ENCODE measurements around the gene FAM124A. TPM values are rescaled to one million over a fixed set of nuclear protein-coding genes. Genes with fewer than 3 reads are reported as not detected.

The FAM124A gene
- total and polyA plus RNA-seq, 2 of the 8 experiments (the other 6 are each of a cell fraction or from before 2014, with no cell fraction given): 40.7 to 49.9 TPM

GRCh38 chr13:51252954-51253532, 30.8 kb downstream of the FAM124A start:
- H3K4me2 ChIP-seq (ENCODE audit: insufficient read depth in 1 of 2, low read depth in 2 of 2, low read length in 2 of 2): no peak overlapping the region

More at GRCh38 chr13:51252954-51253532, 30.8 kb downstream of the FAM124A start:
- no peak overlapping the region for H3K23ac ChIP-seq (ENCODE audit: insufficient read length)
- no peak overlapping the region for H3K4ac ChIP-seq (replicated peaks; ENCODE audit: insufficient read length, low read depth, low read length)
- no peak overlapping the region for H3K4me3 ChIP-seq (ENCODE audit: extremely low read depth in 1 of 4, insufficient read depth in 2 of 4, low read depth in 3 of 4, low read length in 4 of 4)
- H3K4me1 ChIP-seq (replicated peaks in 1 of 4; ENCODE audit: control insufficient read depth in 3 of 4, insufficient read depth in 4 of 4, low read length in 3 of 4): peaks cover 8 to 26% (median 19%) of the 10 kb centered on the region in 4 experiments; a peak in 6 of 7 replicates
- no peak overlapping the region for H2BK20ac ChIP-seq (ENCODE audit: low read length)
- no peaks in the 10 kb centered on the region for H3K9me3 ChIP-seq (ENCODE audit: insufficient read depth in 2 of 2, low read depth in 1 of 2, low read length in 1 of 2)
- H3K18ac ChIP-seq (ENCODE audit: extremely low read depth, low read length): no peak overlapping the region
- FAIRE-seq (no peak), DNase-seq (ENCODE audit: low read depth in 1 of 2, low spot score in 2 of 2) (no peak)
- TF ChIP-seq PHF8 (conservative IDR thresholded peaks at IDR 0.05; ENCODE audit: low read depth, low read length): no peak
- no peak overlapping the region for H3K9ac ChIP-seq (replicated peaks in 1 of 4; ENCODE audit: extremely low read depth in 1 of 4, low read depth in 3 of 4, low read length in 3 of 4)
- peaks cover 0 to 1% of the 10 kb centered on the region in 2 experiments for H4K20me1 ChIP-seq (replicated peaks in 1 of 2; ENCODE audit: control insufficient read depth in 1 of 2, insufficient read depth in 2 of 2, low read length in 2 of 2)
- no peak overlapping the region for H2AFZ ChIP-seq (ENCODE audit: low read length)
- H3K23me2 ChIP-seq (ENCODE audit: low read depth, low read length): no peaks in the 10 kb centered on the region
- H2BK15ac ChIP-seq (ENCODE audit: low read length): no peak overlapping the region
- no peak overlapping the region for H3K56ac ChIP-seq (replicated peaks; ENCODE audit: insufficient read length, low read depth, low read length)
- H3K79me2 ChIP-seq (ENCODE audit: control insufficient read depth in 1 of 2, insufficient read depth in 2 of 2, low read length in 2 of 2): peaks cover 4 to 82% of the 10 kb centered on the region in 2 experiments
- H2AK5ac ChIP-seq (ENCODE audit: low read depth, low read length): no peak overlapping the region
- no peak overlapping the region for H4K5ac ChIP-seq (ENCODE audit: insufficient read length, low read depth, low read length)
- H4K91ac ChIP-seq (replicated peaks; ENCODE audit: insufficient read length, low read length): no peak overlapping the region
- no peak overlapping the region for H4K8ac ChIP-seq (ENCODE audit: extremely low read depth, insufficient read depth, low read length)
- no peak overlapping the region for H2BK120ac ChIP-seq (replicated peaks; ENCODE audit: low read depth, low read length)
- no peak overlapping the region for H2BK12ac ChIP-seq (ENCODE audit: low read depth, low read length)
- no peak overlapping the region for H3K27ac ChIP-seq (ENCODE audit: low read depth, low read length)
- H3K36me3 ChIP-seq (ENCODE audit: control insufficient read depth in 2 of 4, insufficient read depth in 4 of 4, low read length in 3 of 4): peaks cover 11 to 62% (median 41%) of the 10 kb centered on the region in 4 experiments
- H2BK5ac ChIP-seq (ENCODE audit: low read depth, low read length): no peak overlapping the region
- ChIA-PET CTCF (ENCODE audit: partially characterized antibody) (interaction anchor here (0.6 to 5.7 kb wide), 5 partner anchors 10 to 33 kb away, joined by 3 to 56 read pairs (median 10); no protein-coding TSS in a partner anchor), POLR2A (ENCODE audit: partially characterized antibody) (interaction anchor here (0.8 to 1.7 kb wide), 4 partner anchors 9 to 78 kb away, joined by 3 to 10 read pairs (median 4); no protein-coding TSS in a partner anchor)
- H3K27me3 ChIP-seq (replicated peaks in 1 of 4; ENCODE audit: control insufficient read depth in 3 of 4, extremely low read depth in 1 of 4, insufficient read depth in 3 of 4, low read length in 3 of 4): no peaks in the 10 kb centered on the region
- WGBS, 2 experiments (ENCODE audit: extremely low coverage in 1 of 2, insufficient coverage in 1 of 2, insufficient read length in 1 of 2, insufficient replicate concordance in 2 of 2, low coverage in 1 of 2, low lambda C conversion rate in 2 of 2, missing lambda C conversion rate in 1 of 2): 90% methylated on average over 4 of the region's 4 CpGs; no CpG with 5 or more reads in 1 of the 2 experiments
- H3K14ac ChIP-seq (ENCODE audit: insufficient read length): no peak overlapping the region
- peaks cover 20% of the 10 kb centered on the region for H3K79me1 ChIP-seq (ENCODE audit: low read depth, low read length)

All from H1 (cell line).